GM12878 (cell line): Measurements from ENCODE around the gene NDUFA12. TPM values are rescaled to one million over a fixed set of nuclear protein-coding genes. Genes with fewer than 3 reads are reported as not detected.

Experiments used
- ATAC-seq: fragments of 200-7000 bp; cut with Tn5 transposase; 3 replicates; pipeline ENCODE4 v1.9.1; 2020; ENCODE audit warnings: mild to moderate bottlenecking, moderate library complexity
- BruUV-seq: library from RNA; stranded (reverse); fragments of 400-500 nt; replicated peaks from 2 replicates; lab custom pipeline; 2021; lab: Mats Ljungman, UMichigan
- CTCF ChIA-PET: fragments of 300-600 bp; sonication (Branson Sonifier 250); formaldehyde crosslinking; extraction: SDS; loops from one replicate; lab custom pipeline; 2021; ENCODE audit warnings: inconsistent platforms; lab: Yijun Ruan, JAX
- POLR2A ChIA-PET: fragments of 350-600 bp; formaldehyde crosslinking; extraction: SDS; loops from one replicate; lab custom pipeline; 2021; ENCODE audit warnings: inconsistent platforms; lab: Charles Lee
- RAD21 ChIA-PET: fragments of 300-600 bp; sonication (Branson Sonifier 250); formaldehyde crosslinking; loops from one replicate; lab custom pipeline; 2023; ENCODE audit warnings: antibody characterized with exemption; ENCODE audit not compliant: unreplicated experiment; lab: Charles Lee
- SMC1A ChIA-PET: fragments of 300-600 bp; sonication (Branson Sonifier 250); formaldehyde crosslinking; loops from one replicate; lab custom pipeline; 2023; ENCODE audit not compliant: unreplicated experiment, uncharacterized antibody; lab: Charles Lee
- DNase-seq: peaks from one replicate; pipeline ENCODE4 v3.0.0-alpha.2; 2011; ENCODE audit warnings: low read depth, low spot score
- FAIRE-seq: peaks from 3 replicates; lab custom pipeline; 2011; peaks lifted over from hg19 to GRCh38; lab: Jason Lieb, UNC
- H2AFZ ChIP-seq: 2 replicates; pipeline ENCODE4 v1.6.0; 2011; ENCODE audit warnings: low read depth, low read length, control low read depth; ENCODE audit not compliant: control insufficient read depth
- H3K27ac ChIP-seq: 2 replicates; pipeline ENCODE4 v1.5.1; 2011; ENCODE audit warnings: control low read depth; ENCODE audit not compliant: control insufficient read depth, insufficient read depth
- H3K27me3 ChIP-seq, 2 experiments: replicated peaks in 1 of 2; 2 replicates each; pipeline versions ENCODE4 v1.6.0 to v1.6.1; 2011; ENCODE audit warnings: low read length in 1 of 2; ENCODE audit not compliant: control insufficient read depth in 2 of 2, insufficient read depth in 2 of 2
- H3K36me3 ChIP-seq, 2 experiments: 2 replicates each; pipeline ENCODE4 v1.5.1; 2011; ENCODE audit warnings: low read length in 1 of 2; ENCODE audit not compliant: control insufficient read depth in 2 of 2, insufficient read depth in 2 of 2
- H3K4me1 ChIP-seq: 2 replicates; pipeline ENCODE4 v1.6.1; 2011; ENCODE audit warnings: mild to moderate bottlenecking, low read length, moderate library complexity, mixed read lengths; ENCODE audit not compliant: control insufficient read depth, insufficient read depth
- H3K4me2 ChIP-seq: 2 replicates; pipeline ENCODE4 v1.6.0; 2011; ENCODE audit warnings: control low read depth; ENCODE audit not compliant: control insufficient read depth, insufficient read depth
- H3K4me3 ChIP-seq: fragments of 200-600 bp; sonication (generic); 2 replicates; pipeline ENCODE4 v1.5.1; 2016
- H3K79me2 ChIP-seq: 2 replicates; pipeline ENCODE4 v1.6.0; 2011; ENCODE audit warnings: low read length; ENCODE audit not compliant: control insufficient read depth, insufficient read depth
- H3K9ac ChIP-seq: 2 replicates; pipeline ENCODE4 v1.8.0; 2011; ENCODE audit warnings: low read length, control low read depth, mixed read lengths; ENCODE audit not compliant: control insufficient read depth, insufficient read depth
- H3K9me3 ChIP-seq: replicated peaks from 3 replicates; pipeline ENCODE4 v1.5.1; 2011; ENCODE audit warnings: mild to moderate bottlenecking, low read length; ENCODE audit not compliant: control insufficient read depth, insufficient read depth
- H4K20me1 ChIP-seq: 2 replicates; pipeline ENCODE4 v1.6.0; 2011; ENCODE audit not compliant: control insufficient read depth, insufficient read depth
- DPF2 ChIP-seq: fragments of 450-650 bp; IDR thresholded peaks from 2 replicates; pipeline ENCODE4 v1.6.1; 2017; ENCODE audit warnings: mild to moderate bottlenecking
- ETV6 ChIP-seq, 2 experiments: fragments of 450-650 bp in 1 of 2; IDR thresholded peaks in 1 of 2; conservative IDR thresholded peaks in 1 of 2; 2 replicates each; pipeline ENCODE4 v1.6.1; 2014; ENCODE audit warnings: antibody characterized with exemption in 1 of 2, borderline replicate concordance in 1 of 2, low read depth in 1 of 2, mild to moderate bottlenecking in 1 of 2, moderate library complexity in 1 of 2
- GATAD2B ChIP-seq: fragments of 450-650 bp; conservative IDR thresholded peaks from 2 replicates; pipeline ENCODE4 v1.6.1; 2017; ENCODE audit warnings: low read depth, mild to moderate bottlenecking, moderate library complexity
- KAT2A ChIP-seq: conservative IDR thresholded peaks from 2 replicates; pipeline ENCODE4 v1.6.1; 2011; ENCODE audit warnings: low read depth, low read length; ENCODE audit not compliant: control insufficient read depth
- MEF2A ChIP-seq: IDR thresholded peaks from 2 replicates; pipeline ENCODE4 v1.6.1; 2011; ENCODE audit warnings: low read depth, mild to moderate bottlenecking, low read length, moderate library complexity; ENCODE audit not compliant: insufficient read depth
- RELA ChIP-seq: fragments of 450-650 bp; IDR thresholded peaks from 2 replicates; pipeline ENCODE4 v1.8.0; 2014; ENCODE audit warnings: borderline replicate concordance; ENCODE audit not compliant: partially characterized antibody
- RUNX3 ChIP-seq: IDR thresholded peaks from 2 replicates; pipeline ENCODE4 v1.6.1; 2012; ENCODE audit warnings: low read length, inconsistent platforms
- SMARCA5 ChIP-seq: fragments of 450-650 bp; IDR thresholded peaks from 2 replicates; pipeline ENCODE4 v1.6.1; 2017; ENCODE audit warnings: mild to moderate bottlenecking
- WGBS: methylation state at CpG from one replicate; pipeline ENCODE4 v1.1.6; 2016; ENCODE audit warnings: low lambda C conversion rate; ENCODE audit not compliant: insufficient replicate concordance, insufficient coverage; ENCODE audit errors: missing lambda C conversion rate; 5-methylcytosine and 5-hydroxymethylcytosine counted together
- in situ Hi-C: fragments of 300-500 bp; cut with MboI; formaldehyde crosslinking; loops from 9 replicates; pipeline ENCODE4 v1.14.3; 2018; ENCODE audit warnings: mixed read lengths
- intact Hi-C: fragments of 100-400 bp; cut with micrococcal nuclease; formaldehyde crosslinking; loops from one replicate; pipeline ENCODE4 v1.14.2; 2022; ENCODE audit not compliant: unreplicated experiment
- polyA plus RNA-seq, 11 experiments: library from polyadenylated mRNA; depleted of rRNA in 4 of 11; unstranded in 6 of 11; stranded (reverse) in 5 of 11; fragments of >200 nt; fragmentation: Nextera tagmentation in 4 of 11; fragmentation: Illumina TruSeq in 1 of 11; extraction: Ambion mirVana in 4 of 11; extraction: Trizol in 1 of 11; gene quantifications; 1 replicate in 1 of 11; 2 replicates in 10 of 11; pipeline versions ENCODE4 v1.2.1 to v1.2.3, GENCODE V29; 2011 to 2016; ENCODE audit warnings: inconsistent platforms in 2 of 11, missing spikeins in 2 of 11, low read depth in 1 of 11
- total RNA-seq, 4 experiments: library from RNA; depleted of rRNA in 3 of 4; stranded (reverse); fragments of >200 nt in 3 of 4; fragmentation: Illumina TruSeq in 1 of 4; extraction: Trizol in 1 of 4; gene quantifications; 2 replicates each; pipeline versions ENCODE4 v1.2.1 to v1.2.3, GENCODE V29; 2013 to 2021

NDUFA12 gene
- total and polyA plus RNA-seq, 10 of the 15 experiments (the other 5 are each of a cell fraction or from before 2014, with no cell fraction given), result 141 to 1,021 (median 295) TPM

DNA sequence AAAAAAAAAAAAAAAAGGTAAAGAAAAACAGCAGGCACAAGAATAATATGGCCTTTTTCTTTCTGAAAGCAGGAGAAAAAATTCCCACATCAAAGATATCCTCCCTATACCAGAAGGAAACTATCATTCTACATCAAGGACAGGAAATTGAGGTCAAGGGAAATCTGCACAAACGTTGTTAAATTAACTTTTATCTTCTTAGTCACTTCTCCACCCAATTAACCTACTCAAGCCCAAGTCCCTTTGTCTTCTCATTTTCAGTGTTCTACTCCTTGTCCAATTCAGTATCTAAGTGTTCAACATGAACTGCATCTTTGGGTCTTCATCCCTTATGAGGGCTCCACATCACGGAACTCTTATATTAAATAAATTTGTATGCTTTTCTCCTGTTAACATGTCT is 15.7 kb downstream of the NDUFA12 start:
- in situ Hi-C loops, result no loop called here
- TF ChIP-seq ETV6 (conservative IDR thresholded peaks at IDR 0.05 in 1 of 2, IDR thresholded peaks at IDR 0.05 in 1 of 2; ENCODE audit: borderline replicate concordance in 1 of 2, low read depth in 1 of 2), result no peak
- TF ChIP-seq SMARCA5, result no peak
- TF ChIP-seq GATAD2B, result no peak
- no peak for TF ChIP-seq MEF2A
- TF ChIP-seq RELA, result no peak
- TF ChIP-seq KAT2A, result no peak
- no peak for TF ChIP-seq DPF2
- peak; percentile 41; the same call in 1 of the 2 replicates for TF ChIP-seq RUNX3
- Histone ChIP-seq H3K9ac (no peak overlapping the region), H3K79me2 (peaks cover 3% of the 10 kb centered on the region), H3K4me3 (no peak overlapping the region), H3K27me3 (no peaks in the 10 kb centered on the region), H3K36me3 (peaks cover 2 to 11% of the 10 kb centered on the region in 2 experiments; a peak in 3 of 4 replicates), H3K4me1 (no peaks in the 10 kb centered on the region; the same call in none of the 2 replicates), H3K27ac (no peak overlapping the region), H3K9me3 (no peaks in the 10 kb centered on the region), H3K4me2 (no peak overlapping the region), H4K20me1 (no peaks in the 10 kb centered on the region), H2AFZ (no peak overlapping the region)
- WGBS, result 48% methylated on average over 2 of the region's 2 CpGs
- POLR2A ChIA-PET, result no interaction called here
- ATAC-seq, result no peak
- DNase-seq, result no peak
- RAD21 ChIA-PET, result no interaction called here
- no TSS peak for BruUV-seq
- no peak for FAIRE-seq
- SMC1A ChIA-PET, result interaction anchor here (0.7 kb wide), 1 partner anchor 316 kb away, joined by 3 read pairs; no protein-coding TSS in a partner anchor
- CTCF ChIA-PET, result no interaction called here
- intact Hi-C loops, result no loop called here
